PC-9 (cell line): Measurements from ENCODE around the gene LMF1. TPM values are rescaled to one million over a fixed set of nuclear protein-coding genes. Genes with fewer than 3 reads are reported as not detected.

Source experiments
- BruUV-seq: library from RNA; stranded (reverse); fragments of 400-500 nt; replicated peaks from 2 replicates; lab custom pipeline; 2021; lab: Mats Ljungman, UMichigan
- CTCF ChIA-PET: fragments of 300-600 bp; sonication (Branson Sonifier 250); formaldehyde crosslinking; loops from one replicate; lab custom pipeline; 2022; ENCODE audit warnings: antibody characterized with exemption; lab: Charles Lee
- POLR2A ChIA-PET: fragments of 300-600 bp; sonication (Branson Sonifier 250); formaldehyde crosslinking; loops from one replicate; lab custom pipeline; 2022; ENCODE audit warnings: antibody characterized with exemption; ENCODE audit not compliant: unreplicated experiment; lab: Charles Lee
- DNase-seq, 2 experiments: peaks; one replicate each; pipeline versions ENCODE4 v3.0.0 to v3.0.0-alpha.2; 2015 to 2022; ENCODE audit warnings: mixed read lengths in 1 of 2
- H2AFZ ChIP-seq: fragments of 200-600 bp; sonication (generic); 2 replicates; pipeline ENCODE4 v1.8.1; 2017; ENCODE audit warnings: antibody characterized with exemption
- H3F3A ChIP-seq: fragments of 200-600 bp; sonication (generic); 2 replicates; pipeline ENCODE4 v1.8.1; 2017; ENCODE audit warnings: antibody characterized with exemption, mild to moderate bottlenecking, low read depth; ENCODE audit not compliant: insufficient read depth
- H3K27ac ChIP-seq: fragments of 200-600 bp; sonication (generic); 2 replicates; pipeline ENCODE4 v1.6.1; 2016; ENCODE audit warnings: mixed run types
- H3K27me3 ChIP-seq: fragments of 200-600 bp; sonication (generic); 2 replicates; pipeline ENCODE4 v1.6.1; 2016; ENCODE audit warnings: low read depth, mixed run types; ENCODE audit not compliant: insufficient read depth
- H3K36me3 ChIP-seq: fragments of 200-600 bp; sonication (generic); 2 replicates; pipeline ENCODE4 v1.6.1; 2016; ENCODE audit warnings: low read depth, mixed run types
- H3K4me1 ChIP-seq: fragments of 200-600 bp; sonication (generic); replicated peaks from 2 replicates; pipeline ENCODE4 v1.6.1; 2016; ENCODE audit warnings: mixed run types; ENCODE audit not compliant: insufficient read depth
- H3K4me2 ChIP-seq: fragments of 200-600 bp; sonication (generic); 2 replicates; pipeline ENCODE4 v1.6.1; 2017; ENCODE audit warnings: mixed run types
- H3K4me3 ChIP-seq: fragments of 200-600 bp; sonication (generic); 2 replicates; pipeline ENCODE4 v1.6.1; 2016; ENCODE audit warnings: mixed run types
- H3K79me2 ChIP-seq: fragments of 200-600 bp; sonication (generic); 2 replicates; pipeline ENCODE4 v1.6.1; 2017; ENCODE audit warnings: low read depth, mixed run types
- H3K9me2 ChIP-seq: fragments of 200-600 bp; sonication (generic); 2 replicates; pipeline ENCODE4 v1.8.1; 2017; ENCODE audit warnings: mild to moderate bottlenecking; ENCODE audit not compliant: insufficient read depth
- H3K9me3 ChIP-seq: fragments of 200-600 bp; sonication (generic); 2 replicates; pipeline ENCODE4 v1.8.1; 2016; ENCODE audit warnings: low read depth; ENCODE audit not compliant: insufficient read depth
- H4K20me1 ChIP-seq: fragments of 200-600 bp; sonication (generic); 2 replicates; pipeline ENCODE4 v1.8.1; 2017; ENCODE audit not compliant: insufficient read depth
- CTCF ChIP-seq: fragments of 200-600 bp; sonication (generic); conservative IDR thresholded peaks from 2 replicates; pipeline ENCODE4 v1.6.1; 2017; ENCODE audit warnings: mixed run types, antibody characterized with exemption, mild to moderate bottlenecking, moderate library complexity
- EZH2 ChIP-seq: fragments of 200-600 bp; sonication (generic); IDR thresholded peaks from 2 replicates; pipeline ENCODE4 v1.8.0; 2017; ENCODE audit warnings: antibody characterized with exemption, low read depth
- intact Hi-C: fragments of 100-400 bp; cut with micrococcal nuclease; formaldehyde crosslinking; loops from one replicate; pipeline ENCODE4 v1.10.0; 2022; ENCODE audit not compliant: unreplicated experiment
- total RNA-seq: library from RNA; stranded (reverse); gene quantifications from 2 replicates; pipeline ENCODE4 v1.2.3, GENCODE V29; 2021

Gene LMF1
- total RNA-seq, 1 experiment from 2014 or later: 31.3 TPM

DNA sequence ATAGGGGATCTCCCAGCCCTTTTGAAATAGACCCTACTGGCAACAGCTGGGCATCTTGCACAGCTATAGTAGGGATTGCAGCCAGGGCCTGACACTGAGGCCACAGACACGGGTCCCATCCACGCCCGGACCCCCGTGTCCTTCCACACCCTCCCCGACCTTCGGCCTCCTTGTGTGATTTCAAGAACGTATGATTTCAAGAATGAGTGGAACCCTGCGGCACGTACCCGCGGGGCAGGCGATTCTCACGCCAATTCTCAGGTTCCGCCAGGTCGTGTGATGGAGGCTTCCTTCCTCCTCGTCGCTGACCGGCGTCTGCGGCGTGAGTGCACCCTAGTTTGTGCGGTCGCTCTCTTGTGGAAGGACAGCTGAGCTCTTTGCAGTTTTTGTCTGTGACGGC is 114.0 kb downstream of the LMF1 start:
- Histone ChIP-seq H3K4me2 (no peak overlapping the region), H3K27me3 (peaks cover 35% of the 10 kb centered on the region), H2AFZ (no peak overlapping the region), H3K79me2 (no peaks in the 10 kb centered on the region), H4K20me1 (no peaks in the 10 kb centered on the region), H3K9me2 (no peaks in the 10 kb centered on the region), H3K27ac (no peak overlapping the region), H3K4me3 (no peak overlapping the region), H3K9me3 (no peaks in the 10 kb centered on the region), H3F3A (no peaks in the 10 kb centered on the region), H3K4me1 (no peaks in the 10 kb centered on the region), H3K36me3 (no peaks in the 10 kb centered on the region)
- POLR2A ChIA-PET: no interaction called here
- CTCF ChIA-PET: no interaction called here
- intact Hi-C loops: no loop called here
- TF ChIP-seq EZH2 (no peak), CTCF (no peak)
- BruUV-seq: no TSS peak
- no peak for DNase-seq

GRCh38 chr16:856101-856500 is 114.7 kb downstream of the LMF1 start:
- H3K27ac ChIP-seq: no peak overlapping the region
- no TSS peak for BruUV-seq
- no peak for TF ChIP-seq CTCF
- TF ChIP-seq EZH2: no peak
- no peaks in the 10 kb centered on the region for H3K79me2 ChIP-seq
- no peak overlapping the region for H2AFZ ChIP-seq
- POLR2A ChIA-PET: no interaction called here
- no peak overlapping the region for H3K4me3 ChIP-seq
- no peaks in the 10 kb centered on the region for H3K36me3 ChIP-seq
- H3K27me3 ChIP-seq: peaks cover 42% of the 10 kb centered on the region
- no peaks in the 10 kb centered on the region for H3K9me2 ChIP-seq
- CTCF ChIA-PET: no interaction called here
- DNase-seq: no peak
- H4K20me1 ChIP-seq: no peaks in the 10 kb centered on the region
- H3K4me1 ChIP-seq: no peaks in the 10 kb centered on the region
- no peak overlapping the region for H3K4me2 ChIP-seq
- no peaks in the 10 kb centered on the region for H3F3A ChIP-seq
- intact Hi-C loops: no loop called here
- no peaks in the 10 kb centered on the region for H3K9me3 ChIP-seq

DNA sequence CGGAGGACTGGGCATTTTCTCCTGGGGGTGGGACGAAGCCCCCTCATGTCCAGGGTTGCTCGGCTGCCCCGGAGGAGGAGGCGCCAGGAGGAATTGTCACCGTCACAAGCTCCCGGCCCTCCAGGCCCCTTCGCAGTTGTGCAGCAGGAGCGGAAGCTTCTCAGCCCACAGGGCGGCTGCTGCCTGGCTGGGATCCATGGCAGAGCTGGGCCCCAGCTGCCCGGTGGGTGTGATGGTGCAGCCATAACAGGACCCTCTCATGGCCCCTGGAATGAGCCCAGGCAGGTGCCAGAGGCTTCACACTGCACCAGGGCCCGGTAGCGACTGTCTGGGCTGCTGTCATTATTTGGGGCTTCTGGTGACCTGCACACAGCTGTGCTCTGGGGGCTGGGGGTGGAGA is 115.3 kb downstream of the LMF1 start:
- Histone ChIP-seq H3K4me2 (no peak overlapping the region), H3K9me2 (no peaks in the 10 kb centered on the region), H3K27me3 (peaks cover 48% of the 10 kb centered on the region), H4K20me1 (no peaks in the 10 kb centered on the region), H3K27ac (no peak overlapping the region), H3K9me3 (no peaks in the 10 kb centered on the region), H3K4me3 (no peak overlapping the region), H3K36me3 (no peaks in the 10 kb centered on the region), H2AFZ (no peak overlapping the region), H3F3A (no peaks in the 10 kb centered on the region), H3K79me2 (no peaks in the 10 kb centered on the region), H3K4me1 (no peaks in the 10 kb centered on the region)
- no TSS peak for BruUV-seq
- ChIA-PET CTCF (no interaction called here), POLR2A (no interaction called here)
- no peak for DNase-seq
- intact Hi-C loops: no loop called here
- no peak for TF ChIP-seq CTCF
- TF ChIP-seq EZH2: no peak
